DOHH2 (cell line): ENCODE measurements around the gene MAP4K4.

Source experiments
- EZH2phosphoT487 ChIP-seq: fragments of 200-600 bp; sonication (generic); IDR thresholded peaks from 2 replicates; pipeline ENCODE4 v1.6.1; 2017; ENCODE audit warnings: borderline replicate concordance, mild to moderate bottlenecking, antibody characterized with exemption, low read length, moderate library complexity, mixed read lengths
- TF ChIP-seq, protein P1 (sequence below): fragments of 200-600 bp; sonication (generic); IDR thresholded peaks from one replicate; pipeline ENCODE4 v1.5.1; 2014; ENCODE audit warnings: antibody characterized with exemption, mild to moderate bottlenecking, low read depth, low read length; ENCODE audit not compliant: poor library complexity, severe bottlenecking

DNA sequence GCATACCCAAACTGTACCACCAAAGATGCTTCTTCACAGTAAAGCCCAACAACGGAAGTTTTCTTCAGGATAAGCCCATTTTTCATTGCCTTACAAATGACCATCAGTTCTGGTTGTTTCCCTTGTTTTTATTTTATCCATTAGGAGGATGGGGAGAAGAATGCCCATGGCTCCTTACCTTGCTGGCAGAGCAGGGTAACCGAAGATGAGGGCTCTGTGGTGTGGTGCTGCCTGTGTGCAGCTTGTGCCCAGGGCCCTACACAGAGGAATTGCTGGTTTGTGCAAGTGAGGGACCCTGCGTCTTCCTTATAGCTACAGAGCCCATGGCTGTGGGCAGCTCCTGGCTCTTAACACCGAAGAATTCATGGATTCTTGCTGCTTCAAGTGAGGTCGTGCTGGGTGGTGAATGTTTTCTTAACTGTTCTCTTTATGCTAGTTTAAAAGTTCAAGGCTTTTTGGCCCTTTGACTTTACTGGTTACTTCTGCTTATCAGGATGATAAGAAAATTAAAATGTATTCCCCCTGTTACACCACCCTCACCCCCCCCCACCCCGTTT lies 110.6 kb downstream of the MAP4K4 start:
- TF ChIP-seq, protein P1, sequence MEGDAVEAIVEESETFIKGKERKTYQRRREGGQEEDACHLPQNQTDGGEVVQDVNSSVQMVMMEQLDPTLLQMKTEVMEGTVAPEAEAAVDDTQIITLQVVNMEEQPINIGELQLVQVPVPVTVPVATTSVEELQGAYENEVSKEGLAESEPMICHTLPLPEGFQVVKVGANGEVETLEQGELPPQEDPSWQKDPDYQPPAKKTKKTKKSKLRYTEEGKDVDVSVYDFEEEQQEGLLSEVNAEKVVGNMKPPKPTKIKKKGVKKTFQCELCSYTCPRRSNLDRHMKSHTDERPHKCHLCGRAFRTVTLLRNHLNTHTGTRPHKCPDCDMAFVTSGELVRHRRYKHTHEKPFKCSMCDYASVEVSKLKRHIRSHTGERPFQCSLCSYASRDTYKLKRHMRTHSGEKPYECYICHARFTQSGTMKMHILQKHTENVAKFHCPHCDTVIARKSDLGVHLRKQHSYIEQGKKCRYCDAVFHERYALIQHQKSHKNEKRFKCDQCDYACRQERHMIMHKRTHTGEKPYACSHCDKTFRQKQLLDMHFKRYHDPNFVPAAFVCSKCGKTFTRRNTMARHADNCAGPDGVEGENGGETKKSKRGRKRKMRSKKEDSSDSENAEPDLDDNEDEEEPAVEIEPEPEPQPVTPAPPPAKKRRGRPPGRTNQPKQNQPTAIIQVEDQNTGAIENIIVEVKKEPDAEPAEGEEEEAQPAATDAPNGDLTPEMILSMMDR: no peak
- TF ChIP-seq EZH2phosphoT487: no peak
